Gastrocnemius medialis (tissue), 4 donors: Measurements from ENCODE around the gene TCF12. TPM values are rescaled to one million over a fixed set of nuclear protein-coding genes. Genes with fewer than 3 reads are reported as not detected.

Experiments
- ATAC-seq, 2 donors: fragments of 150-250 bp; one replicate each; pipeline ENCODE4 v1.9.1; 2016
- DNase-seq, 2 donors: peaks; one replicate each; pipeline ENCODE4 v3.0.0-alpha.2; 2019
- H3K27ac ChIP-seq, 4 donors: fragments of 200-600 bp; sonication (generic); 1 replicate in 1 of 4; 2 replicates in 3 of 4; pipeline ENCODE4 v1.5.1; 2016 to 2018; ENCODE audit warnings: mild to moderate bottlenecking in 2 of 4, moderate library complexity in 1 of 4
- H3K27me3 ChIP-seq, 3 donors: fragments of 200-600 bp; sonication (generic) in 2 of 3; 1 replicate in 1 of 3; 2 replicates in 2 of 3; pipeline versions ENCODE4 v1.5.1 to v1.6.0; 2016 to 2019; ENCODE audit warnings: mild to moderate bottlenecking in 1 of 3, moderate library complexity in 1 of 3
- H3K36me3 ChIP-seq, 2 donors: fragments of 200-600 bp; sonication (generic) in 1 of 2; one replicate each; pipeline ENCODE4 v1.5.1; 2017 to 2018
- H3K4me1 ChIP-seq, 2 donors: fragments of 200-600 bp; sonication (generic) in 1 of 2; one replicate each; pipeline ENCODE4 v1.5.1; 2016 to 2017; ENCODE audit warnings: mild to moderate bottlenecking in 2 of 2
- H3K4me3 ChIP-seq, 4 donors: fragments of 200-600 bp; sonication (generic) in 3 of 4; 1 replicate in 1 of 4; 2 replicates in 3 of 4; pipeline ENCODE4 v1.5.1; 2016 to 2019; ENCODE audit warnings: mild to moderate bottlenecking in 2 of 4
- H3K9me3 ChIP-seq, 3 donors: fragments of 200-600 bp; sonication (generic) in 2 of 3; 1 replicate in 1 of 3; 2 replicates in 2 of 3; pipeline ENCODE4 v1.5.1; 2016 to 2019
- CTCF ChIP-seq, 5 experiments: fragments of 450-650 bp in 3 of 5; fragments of 200-600 bp in 2 of 5; sonication (generic) in 2 of 5; IDR thresholded peaks in 4 of 5; conservative IDR thresholded peaks in 1 of 5; 1 replicate in 4 of 5; 2 replicates in 1 of 5; pipeline ENCODE4 v1.5.1; 2016 to 2019; ENCODE audit warnings: antibody characterized with exemption in 5 of 5, mild to moderate bottlenecking in 3 of 5, moderate library complexity in 3 of 5
- POLR2A ChIP-seq, 2 donors: fragments of 450-650 bp; IDR thresholded peaks; one replicate each; pipeline ENCODE4 v1.6.1; 2017; ENCODE audit warnings: antibody characterized with exemption in 2 of 2, mild to moderate bottlenecking in 2 of 2, moderate library complexity in 2 of 2
- in situ Hi-C, 4 donors: fragments of 200-750 bp; cut with MboI; loops; one replicate each; pipeline versions ENCODE4 v1.15.0 to v1.8.0; 2017; ENCODE audit warnings: low sequenced_read_pairs in 4 of 4
- intact Hi-C: fragments of 100-400 bp; cut with DNase I; formaldehyde crosslinking; loops from one replicate; pipeline ENCODE4 v1.15.1; 2023; ENCODE audit warnings: low total_unique reads
- total RNA-seq, 4 donors: library from RNA; depleted of rRNA; stranded (reverse); fragments of >200 nt; gene quantifications; one replicate each; pipeline versions ENCODE4 v1.1.0 to v1.2.3, GENCODE V29; 2016

Gene TCF12
- total RNA-seq, 4 donors from 2014 or later: 34.9 to 63.0 (median 51.4) TPM

GRCh38 chr15:56957812-56958406 is 39.5 kb downstream of the TCF12 start:
- H3K27me3 ChIP-seq: no peaks in the 10 kb centered on the region
- no peak overlapping the region for H3K4me3 ChIP-seq
- H3K4me1 ChIP-seq: peaks cover 6 to 10% of the 10 kb centered on the region in 2 donors
- DNase-seq (no peak), ATAC-seq (no peak)
- H3K36me3 ChIP-seq: no peaks in the 10 kb centered on the region
- in situ Hi-C loops: no loop called here
- H3K9me3 ChIP-seq: no peaks in the 10 kb centered on the region
- intact Hi-C loops: no loop called here
- H3K27ac ChIP-seq: no peak overlapping the region
- no peak for TF ChIP-seq POLR2A (IDR thresholded peaks at IDR 0.05)
- TF ChIP-seq CTCF (IDR thresholded peaks at IDR 0.05 in 4 of 5, conservative IDR thresholded peaks at IDR 0.05 in 1 of 5): no peak

- no peak for ATAC-seq
- intact Hi-C loops: no loop called here
- DNase-seq: no peak
- in situ Hi-C loops: no loop called here
- Histone ChIP-seq H3K4me3 (no peak overlapping the region), H3K36me3 (no peaks in the 10 kb centered on the region), H3K27me3 (no peaks in the 10 kb centered on the region), H3K27ac (no peak overlapping the region), H3K4me1 (peaks cover 20% of the 10 kb centered on the region in 2 donors), H3K9me3 (no peaks in the 10 kb centered on the region)
- no peak for TF ChIP-seq CTCF (IDR thresholded peaks at IDR 0.05 in 4 of 5, conservative IDR thresholded peaks at IDR 0.05 in 1 of 5)
- TF ChIP-seq POLR2A (IDR thresholded peaks at IDR 0.05): no peak
Observed at GRCh38 chr15:56959318-56959648, 40.8 kb downstream of the TCF12 start.

GRCh38 chr15:56960116-56960515 is 41.7 kb downstream of the TCF12 start:
- ATAC-seq (no peak), DNase-seq (no peak)
- Histone ChIP-seq H3K4me1 (peaks cover 27 to 28% of the 10 kb centered on the region in 2 donors), H3K9me3 (no peaks in the 10 kb centered on the region), H3K27me3 (no peaks in the 10 kb centered on the region), H3K36me3 (no peaks in the 10 kb centered on the region), H3K4me3 (no peak overlapping the region), H3K27ac (no peak overlapping the region)
- no peak for TF ChIP-seq POLR2A (IDR thresholded peaks at IDR 0.05)
- TF ChIP-seq CTCF (IDR thresholded peaks at IDR 0.05 in 4 of 5, conservative IDR thresholded peaks at IDR 0.05 in 1 of 5): no peak
- in situ Hi-C loops (no loop called here), intact Hi-C loops (no loop called here)

GRCh38 chr15:56963126-56963525 is 44.7 kb downstream of the TCF12 start:
- H3K36me3 ChIP-seq: no peaks in the 10 kb centered on the region
- peaks cover 39 to 44% of the 10 kb centered on the region in 2 donors for H3K4me1 ChIP-seq
- no peaks in the 10 kb centered on the region for H3K9me3 ChIP-seq
- intact Hi-C loops (no loop called here), in situ Hi-C loops (no loop called here)
- no peaks in the 10 kb centered on the region for H3K27me3 ChIP-seq
- ATAC-seq: no peak
- no peak for DNase-seq
- no peak overlapping the region for H3K27ac ChIP-seq
- no peak overlapping the region for H3K4me3 ChIP-seq
- no peak for TF ChIP-seq CTCF (IDR thresholded peaks at IDR 0.05 in 4 of 5, conservative IDR thresholded peaks at IDR 0.05 in 1 of 5)
- no peak for TF ChIP-seq POLR2A (IDR thresholded peaks at IDR 0.05)

- Histone ChIP-seq H3K27ac (no peak overlapping the region), H3K9me3 (no peaks in the 10 kb centered on the region), H3K4me1 (peaks cover 43 to 44% of the 10 kb centered on the region in 2 donors), H3K36me3 (no peaks in the 10 kb centered on the region), H3K4me3 (no peak overlapping the region), H3K27me3 (no peaks in the 10 kb centered on the region)
- ATAC-seq (no peak), DNase-seq (no peak)
- in situ Hi-C loops (no loop called here), intact Hi-C loops (no loop called here)
- TF ChIP-seq POLR2A (IDR thresholded peaks at IDR 0.05) (no peak), CTCF (IDR thresholded peaks at IDR 0.05 in 4 of 5, conservative IDR thresholded peaks at IDR 0.05 in 1 of 5) (no peak)
Observed at GRCh38 chr15:56963710-56964109, 45.3 kb downstream of the TCF12 start.
